OCI-LY1 (cell line): ENCODE measurements around the gene SFN.
"Not testable (repeated sequence)": the region's sequence is repeated elsewhere in the genome, so short reads cannot be mapped to it uniquely, and the experiment has no call there.

Experiments
- H2AFZ ChIP-seq: fragments of 200-600 bp; sonication (generic), shearing (Covaris generic); 2 replicates; pipeline ENCODE4 v1.6.0; 2014; ENCODE audit warnings: antibody characterized with exemption, mild to moderate bottlenecking, low read length
- H3F3A ChIP-seq: fragments of 200-600 bp; sonication (generic), shearing (Covaris generic); 2 replicates; pipeline ENCODE4 v1.6.0; 2014; ENCODE audit warnings: mild to moderate bottlenecking, antibody characterized with exemption, low read length, moderate library complexity; ENCODE audit not compliant: insufficient read depth
- H3K27ac ChIP-seq: fragments of 200-600 bp; sonication (generic); 2 replicates; pipeline ENCODE4 v1.5.1; 2014; ENCODE audit warnings: low read length, mixed run types, mild to moderate bottlenecking, low read depth; ENCODE audit not compliant: poor library complexity, severe bottlenecking
- H3K27me3 ChIP-seq: fragments of 200-600 bp; sonication (generic); 2 replicates; pipeline ENCODE4 v1.6.0; 2014; ENCODE audit warnings: antibody characterized with exemption, mild to moderate bottlenecking, low read length, moderate library complexity; ENCODE audit not compliant: insufficient read depth
- H3K36me3 ChIP-seq: fragments of 200-600 bp; sonication (generic); 2 replicates; pipeline ENCODE4 v1.6.1; 2014; ENCODE audit warnings: mild to moderate bottlenecking, antibody characterized with exemption, low read length, moderate library complexity, mixed read lengths; ENCODE audit not compliant: insufficient read depth
- H3K4me1 ChIP-seq: fragments of 200-600 bp; sonication (generic); 2 replicates; pipeline ENCODE4 v1.5.1; 2014; ENCODE audit warnings: mild to moderate bottlenecking, low read length, moderate library complexity; ENCODE audit not compliant: insufficient read depth, severe bottlenecking
- H3K4me2 ChIP-seq: fragments of 200-600 bp; sonication (generic), shearing (Covaris generic); 2 replicates; pipeline ENCODE4 v1.6.1; 2014; ENCODE audit warnings: low read length
- H3K4me3 ChIP-seq: fragments of 200-600 bp; sonication (generic); 2 replicates; pipeline ENCODE4 v1.5.1; 2014; ENCODE audit warnings: low read length, low read depth, mild to moderate bottlenecking, mixed read lengths; ENCODE audit not compliant: poor library complexity, severe bottlenecking
- H3K79me2 ChIP-seq: fragments of 200-600 bp; shearing (Covaris generic); 2 replicates; pipeline ENCODE4 v1.6.1; 2016; ENCODE audit warnings: mixed run types, low read length, mixed read lengths; ENCODE audit not compliant: insufficient read depth
- H3K9ac ChIP-seq: fragments of 200-600 bp; sonication (generic), shearing (Covaris generic); 2 replicates; pipeline ENCODE4 v1.6.1; 2014; ENCODE audit warnings: mild to moderate bottlenecking, low read length, mixed read lengths
- H3K9me2 ChIP-seq: fragments of 200-600 bp; sonication (generic), shearing (Covaris generic); 2 replicates; pipeline ENCODE4 v1.6.1; 2014; ENCODE audit warnings: low read depth, mild to moderate bottlenecking, low read length, mixed read lengths
- H3K9me3 ChIP-seq: fragments of 200-600 bp; shearing (Covaris generic); 2 replicates; pipeline ENCODE4 v1.6.1; 2014; ENCODE audit warnings: low read length, mixed read lengths
- H4K20me1 ChIP-seq: fragments of 200-600 bp; sonication (generic), shearing (Covaris generic); 2 replicates; pipeline ENCODE4 v1.6.0; 2016; ENCODE audit warnings: mild to moderate bottlenecking, low read length; ENCODE audit not compliant: insufficient read depth
- EZH2 ChIP-seq: fragments of 200-600 bp; sonication (generic), shearing (Covaris generic); IDR thresholded peaks from 2 replicates; pipeline ENCODE4 v1.8.0; 2017; ENCODE audit warnings: borderline replicate concordance, mixed run types, mild to moderate bottlenecking, antibody characterized with exemption, low read length, moderate library complexity, mixed read lengths
- TF ChIP-seq, protein P1 (sequence below): fragments of 200-600 bp; sonication (generic), shearing (Covaris generic); IDR thresholded peaks from 2 replicates; pipeline ENCODE4 v1.5.1; 2017; ENCODE audit warnings: mild to moderate bottlenecking, antibody characterized with exemption, low read length, moderate library complexity, mixed read lengths

The SFN gene

DNA sequence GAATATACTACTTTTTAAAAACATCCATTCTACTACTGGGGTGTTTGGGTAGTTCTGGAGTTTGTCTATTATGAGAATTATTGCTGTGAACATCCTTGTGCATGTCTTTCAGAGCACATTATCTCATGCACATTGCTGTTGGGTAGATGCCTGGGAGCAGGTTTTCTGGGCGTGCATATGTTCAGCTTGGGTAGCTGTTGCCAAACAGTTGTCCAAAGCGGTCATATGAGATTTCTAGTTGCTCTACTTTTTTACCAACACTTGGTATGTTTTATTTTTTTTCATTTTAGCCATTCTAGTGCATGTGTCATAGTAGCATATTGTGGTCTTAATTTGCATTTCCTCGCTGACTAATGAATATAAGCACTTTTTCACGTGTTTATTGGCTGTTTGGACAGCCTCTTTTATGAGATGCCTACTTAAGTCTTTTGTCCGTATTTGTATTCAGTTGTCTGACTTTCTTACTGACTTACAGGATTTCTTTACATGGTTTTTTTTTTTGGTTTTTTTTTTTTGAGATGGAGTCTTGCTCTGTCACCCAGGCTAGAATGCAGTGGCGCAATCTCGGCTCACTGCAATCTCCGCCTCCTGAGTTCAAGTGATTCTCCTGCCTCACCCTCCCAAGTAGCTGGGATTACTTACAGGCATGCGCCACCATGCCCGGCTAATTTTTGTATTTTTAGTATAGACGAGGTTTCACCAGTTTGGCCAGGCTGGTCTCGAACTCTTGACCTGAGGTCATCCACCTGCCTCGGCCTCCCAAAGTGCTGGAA is 18.3 kb upstream of the SFN start:
- Histone ChIP-seq H3K36me3 (peaks cover 11% of the 10 kb centered on the region; the same call in 1 of the 2 replicates), H3K9me2 (no peaks in the 10 kb centered on the region), H3K9me3 (no peaks in the 10 kb centered on the region), H3K79me2 (no peaks in the 10 kb centered on the region), H3K4me2 (no peak overlapping the region), H3K27me3 (no peaks in the 10 kb centered on the region), H3K27ac (no peak overlapping the region), H3F3A (no peaks in the 10 kb centered on the region), H2AFZ (no peak overlapping the region), H4K20me1 (no peaks in the 10 kb centered on the region), H3K9ac (no peak overlapping the region), H3K4me1 (no peaks in the 10 kb centered on the region), H3K4me3 (no peak overlapping the region)
- TF ChIP-seq, protein P1, sequence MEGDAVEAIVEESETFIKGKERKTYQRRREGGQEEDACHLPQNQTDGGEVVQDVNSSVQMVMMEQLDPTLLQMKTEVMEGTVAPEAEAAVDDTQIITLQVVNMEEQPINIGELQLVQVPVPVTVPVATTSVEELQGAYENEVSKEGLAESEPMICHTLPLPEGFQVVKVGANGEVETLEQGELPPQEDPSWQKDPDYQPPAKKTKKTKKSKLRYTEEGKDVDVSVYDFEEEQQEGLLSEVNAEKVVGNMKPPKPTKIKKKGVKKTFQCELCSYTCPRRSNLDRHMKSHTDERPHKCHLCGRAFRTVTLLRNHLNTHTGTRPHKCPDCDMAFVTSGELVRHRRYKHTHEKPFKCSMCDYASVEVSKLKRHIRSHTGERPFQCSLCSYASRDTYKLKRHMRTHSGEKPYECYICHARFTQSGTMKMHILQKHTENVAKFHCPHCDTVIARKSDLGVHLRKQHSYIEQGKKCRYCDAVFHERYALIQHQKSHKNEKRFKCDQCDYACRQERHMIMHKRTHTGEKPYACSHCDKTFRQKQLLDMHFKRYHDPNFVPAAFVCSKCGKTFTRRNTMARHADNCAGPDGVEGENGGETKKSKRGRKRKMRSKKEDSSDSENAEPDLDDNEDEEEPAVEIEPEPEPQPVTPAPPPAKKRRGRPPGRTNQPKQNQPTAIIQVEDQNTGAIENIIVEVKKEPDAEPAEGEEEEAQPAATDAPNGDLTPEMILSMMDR, result no peak
- TF ChIP-seq EZH2, result no peak

DNA sequence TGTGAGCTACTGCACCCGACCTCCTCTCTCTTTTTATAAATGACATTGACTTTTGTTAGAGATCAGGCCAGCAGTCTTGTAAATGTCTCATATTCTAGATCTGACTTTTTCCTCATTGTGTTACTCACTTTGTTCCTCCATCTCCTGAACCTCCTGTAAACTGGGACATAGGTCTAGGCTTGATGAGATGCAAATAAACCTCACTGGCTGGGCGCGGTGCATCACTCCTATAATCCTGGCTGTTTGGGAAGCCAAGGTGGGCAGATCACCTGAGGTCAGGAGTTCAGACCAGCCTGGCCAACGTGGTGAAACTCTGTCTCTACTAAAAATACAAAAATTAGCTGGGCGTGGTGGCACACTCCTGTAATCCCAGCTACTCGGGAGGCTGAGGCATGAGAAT is 15.1 kb upstream of the SFN start:
- H3K9ac ChIP-seq, H3K4me1 ChIP-seq, H4K20me1 ChIP-seq, H3K27me3 ChIP-seq, H3K79me2 ChIP-seq, H3K27ac ChIP-seq, H3K9me3 ChIP-seq, H3F3A ChIP-seq, H3K4me3 ChIP-seq, H3K9me2 ChIP-seq, H3K4me2 ChIP-seq, H2AFZ ChIP-seq: not testable (repeated sequence)
- peaks cover 38% of the 10 kb centered on the region; the same call in 1 of the 2 replicates for H3K36me3 ChIP-seq

DNA sequence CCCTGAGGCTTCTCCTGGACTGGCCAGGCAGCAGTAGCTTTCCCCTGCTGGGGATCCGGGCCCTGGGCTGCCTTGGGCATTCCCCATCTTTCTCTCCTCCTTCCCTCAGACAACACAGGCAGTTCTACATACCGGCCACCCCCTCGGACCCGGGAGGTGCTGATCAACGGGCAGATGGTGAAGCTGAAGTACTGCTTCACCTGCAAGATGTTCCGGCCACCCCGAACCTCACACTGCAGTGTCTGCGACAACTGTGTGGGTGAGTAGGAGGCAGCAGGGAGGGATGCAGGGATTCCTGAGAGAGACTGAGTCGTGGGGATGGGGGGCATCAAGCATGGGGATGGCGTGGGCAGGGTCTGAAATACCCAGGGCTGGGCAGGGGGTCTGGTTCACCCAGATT is 14.4 kb upstream of the SFN start:
- Histone ChIP-seq H3K79me2 (no peaks in the 10 kb centered on the region), H3K36me3 (peaks cover 43% of the 10 kb centered on the region; the same call in 1 of the 2 replicates), H3K9me3 (no peaks in the 10 kb centered on the region), H3K4me2 (no peak overlapping the region), H3K27ac (no peak overlapping the region), H2AFZ (no peak overlapping the region), H3K9ac (no peak overlapping the region), H3K9me2 (no peaks in the 10 kb centered on the region), H4K20me1 (no peaks in the 10 kb centered on the region), H3K27me3 (no peaks in the 10 kb centered on the region), H3K4me3 (no peak overlapping the region), H3K4me1 (no peaks in the 10 kb centered on the region), H3F3A (no peaks in the 10 kb centered on the region)
- TF ChIP-seq EZH2, result no peak

DNA sequence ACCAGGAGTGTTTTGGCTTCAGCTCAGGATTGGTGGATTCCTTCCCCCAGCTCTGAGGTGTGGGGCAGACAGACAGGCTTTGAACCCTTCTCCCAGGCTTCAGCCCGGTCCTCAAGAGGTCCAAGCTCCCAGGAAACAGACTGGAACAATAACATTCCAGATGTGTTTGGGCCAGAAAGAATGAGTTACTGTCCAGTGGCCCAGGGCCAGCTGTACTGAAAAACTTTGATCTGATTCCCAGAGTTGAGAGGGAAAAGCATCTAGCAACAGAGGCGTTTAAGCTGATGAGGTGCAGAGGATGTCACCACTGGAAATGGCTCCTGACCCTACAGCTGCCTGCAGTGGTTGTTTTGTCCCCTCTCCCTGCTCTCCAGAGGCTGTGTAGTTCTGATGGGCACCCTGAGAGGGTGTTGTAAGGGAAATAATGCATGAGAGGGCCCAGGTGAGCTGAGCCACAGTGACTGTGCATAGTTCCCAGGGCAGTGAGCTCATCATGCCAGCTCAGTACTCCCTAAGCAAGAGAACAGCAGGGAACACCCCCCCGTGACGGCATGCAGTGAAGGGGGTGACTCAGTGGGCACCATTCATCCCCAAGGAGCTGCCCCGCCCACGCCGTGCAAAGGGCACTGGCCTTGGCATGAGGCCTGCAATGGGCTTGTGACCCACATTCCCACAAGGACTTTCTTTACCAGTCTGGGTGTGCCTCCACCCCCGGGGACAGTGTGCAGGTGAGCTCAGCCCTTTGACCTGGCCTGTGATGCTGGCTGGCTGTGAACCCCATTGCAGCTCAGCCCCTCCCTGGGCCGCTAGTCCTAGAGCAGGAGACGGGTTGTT is 13.8 kb upstream of the SFN start:
- no peak overlapping the region for H3K9ac ChIP-seq
- no peak overlapping the region for H3K27ac ChIP-seq

More for the DNA sequence above, 13.8 kb upstream of the SFN start:
- Histone ChIP-seq H3K79me2 (no peaks in the 10 kb centered on the region), H3K4me1 (no peaks in the 10 kb centered on the region), H4K20me1 (no peaks in the 10 kb centered on the region), H3K36me3 (peaks cover 50% of the 10 kb centered on the region; the same call in 1 of the 2 replicates), H3K9me3 (no peaks in the 10 kb centered on the region), H2AFZ (no peak overlapping the region), H3K4me3 (no peak overlapping the region), H3K27me3 (no peaks in the 10 kb centered on the region), H3F3A (no peaks in the 10 kb centered on the region), H3K4me2 (no peak overlapping the region), H3K9me2 (no peaks in the 10 kb centered on the region)
- TF ChIP-seq, protein P1, result no peak
- TF ChIP-seq EZH2, result no peak
